ENCODE measurements around the gene DHX38.

- TF ChIP-seq CTCF (IDR thresholded peaks at IDR 0.05) (no peak), EP300 (IDR thresholded peaks at IDR 0.05) (no peak)
Observed at GRCh38 chr16:72139908-72140307, 46.3 kb downstream of the DHX38 start.

Data from suprapubic skin (tissue), 3 donors.